HG03196 (cell line): ENCODE data around the gene ZNF524.

Experiments
- ATAC-seq: cut with Tn5 transposase; IDR thresholded peaks from one replicate; pipeline ENCODE4 v1.9.1; 2021; ENCODE audit not compliant: unreplicated experiment

ZNF524 gene

DNA sequence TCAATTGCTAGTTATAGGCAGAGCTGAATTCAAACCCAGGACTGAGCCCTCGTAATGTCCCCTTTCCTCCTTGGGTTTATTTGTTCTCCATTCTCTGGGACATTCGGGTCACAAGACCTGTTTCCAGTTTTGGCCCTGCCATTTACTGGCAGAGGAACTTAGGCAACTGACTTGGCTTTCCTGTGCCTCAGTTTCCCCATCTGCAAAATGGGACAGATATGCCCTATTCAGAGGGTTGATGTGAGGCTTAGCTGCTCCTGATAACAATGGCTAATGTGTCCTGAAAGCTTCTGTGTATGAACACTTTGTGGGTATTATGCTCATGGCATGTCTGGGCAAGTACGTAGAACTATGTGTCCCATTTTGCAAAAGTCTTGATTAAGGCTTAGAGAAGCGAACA, 996 bp downstream of the ZNF524 start:
- ATAC-seq, result no peak

GRCh38 chr19:55602104-55603001, 2.3 kb downstream of the ZNF524 start:
- no peak for ATAC-seq

- no peak for ATAC-seq
Observed at GRCh38 chr19:55603115-55603514, 3.0 kb downstream of the ZNF524 start.

- ATAC-seq, result no peak
Observed at GRCh38 chr19:55603581-55604292, 3.6 kb downstream of the ZNF524 start.

DNA sequence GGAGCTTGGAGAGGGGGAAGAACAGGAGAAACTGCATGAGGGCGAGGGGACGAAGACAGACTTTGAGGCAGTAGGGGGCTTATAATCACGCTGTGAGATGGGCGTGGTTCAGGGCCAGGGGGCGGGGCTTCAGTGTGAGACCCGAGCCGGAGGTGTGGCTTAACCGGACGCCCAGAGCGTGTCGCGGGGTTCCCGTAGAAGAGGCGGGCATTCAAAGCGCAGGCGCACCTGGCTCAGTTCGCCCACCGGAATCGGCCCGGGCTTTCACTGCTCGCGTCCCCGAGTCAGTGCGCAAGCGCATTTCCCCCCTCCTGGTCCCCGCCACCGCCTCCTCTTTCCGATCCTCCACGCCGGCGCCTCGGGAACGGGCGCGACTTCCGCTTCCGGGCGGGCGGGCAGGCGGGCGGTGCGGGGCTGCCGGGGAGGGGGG, 5.1 kb downstream of the ZNF524 start:
- peak; percentile 62 for ATAC-seq

GRCh38 chr19:55605637-55606470, 5.8 kb downstream of the ZNF524 start, which contains the start of gene ZNF865:
TSS of gene ZNF865 (plus strand) at chr19:55605647. CDS start at chr19:55613619, 7,972 bp downstream.
- peak; percentile 34 for ATAC-seq

DNA sequence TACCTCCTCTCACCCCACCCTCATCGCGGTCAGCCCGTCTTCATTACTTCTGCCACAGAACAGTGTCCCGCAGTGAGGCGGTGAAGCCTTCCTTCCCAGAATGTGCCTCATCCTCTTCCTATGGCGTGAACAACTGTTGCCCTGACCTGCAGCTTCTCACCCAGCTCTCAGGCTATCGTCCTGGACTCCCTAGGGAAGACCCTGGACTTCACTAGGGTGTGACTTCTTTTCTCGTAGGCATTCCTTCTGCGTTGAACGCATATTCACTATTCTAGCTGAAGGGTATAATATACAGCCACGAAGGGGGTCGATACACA, 6.3 kb downstream of the ZNF524 start:
- ATAC-seq, result no peak

DNA sequence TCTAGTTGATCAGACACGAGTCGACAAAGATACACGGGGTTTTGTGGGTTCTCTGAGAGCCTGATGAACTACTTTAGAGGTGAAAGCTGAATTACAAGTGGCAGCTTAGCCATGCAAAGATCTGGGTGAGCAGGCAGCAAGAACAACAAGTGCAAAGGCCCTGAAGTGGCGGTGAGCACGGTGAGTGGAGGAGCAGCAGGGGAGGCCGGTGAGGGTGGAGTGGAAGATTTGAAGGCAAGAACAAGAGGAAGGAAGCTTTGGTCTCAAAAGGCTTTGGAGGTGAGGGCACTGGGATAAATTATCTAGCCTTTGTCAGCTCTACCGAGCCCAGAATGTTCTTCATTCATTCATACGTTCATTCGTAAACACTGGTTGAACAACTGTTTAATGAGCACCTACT, 6.7 kb downstream of the ZNF524 start:
- no peak for ATAC-seq

DNA sequence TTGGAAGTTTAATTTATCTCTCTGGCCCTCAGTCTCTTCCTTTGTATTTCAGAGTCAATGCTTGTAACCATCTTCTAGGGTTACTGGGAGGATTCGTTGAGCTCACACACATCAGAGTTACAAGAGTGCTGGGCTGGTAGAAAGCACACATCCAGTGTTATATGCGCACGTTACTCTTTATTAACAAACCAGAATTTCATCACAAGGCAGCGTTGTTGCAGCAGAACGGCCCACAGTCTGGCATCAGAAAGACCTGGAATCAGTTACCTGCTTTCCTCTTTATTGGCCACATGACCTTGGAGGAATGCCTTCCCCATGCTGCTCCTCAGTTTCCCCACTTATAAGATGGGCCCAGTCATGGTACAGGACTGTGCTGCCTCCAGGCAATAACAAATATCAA, 9.2 kb downstream of the ZNF524 start:
- no peak for ATAC-seq

DNA sequence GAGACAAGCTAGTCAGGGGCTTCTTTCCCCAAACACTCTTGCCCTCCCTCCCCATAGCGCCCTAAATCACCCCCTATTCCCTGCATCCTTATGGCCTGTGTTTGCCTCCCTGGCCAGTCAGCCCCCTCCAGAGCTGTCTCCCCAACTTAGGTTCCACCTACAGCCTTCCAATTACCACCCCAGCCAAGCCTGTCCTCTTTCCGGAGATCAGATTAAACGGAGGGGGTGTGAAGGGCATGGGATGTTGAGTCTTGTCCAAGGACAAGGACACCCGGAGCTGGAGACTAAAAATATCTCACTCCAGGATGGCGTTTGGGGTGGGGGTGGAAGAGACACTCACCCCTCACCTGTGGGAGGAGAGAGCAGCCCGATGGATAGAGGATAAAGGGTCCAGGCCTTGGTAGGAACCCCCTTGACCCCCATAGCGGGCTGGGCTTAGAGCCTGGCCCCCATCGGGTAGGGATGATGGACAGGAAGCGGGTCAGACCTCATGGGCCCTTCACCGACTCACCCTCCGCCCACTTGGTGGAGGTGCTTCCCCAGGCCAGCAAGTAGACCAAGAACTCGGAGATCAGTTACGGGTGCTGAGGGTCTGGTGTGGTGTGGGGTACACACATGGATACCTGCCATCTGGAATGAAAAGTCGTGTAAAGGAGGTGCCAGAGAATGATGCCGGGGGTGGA, 11.4 kb downstream of the ZNF524 start:
- no peak for ATAC-seq

- ATAC-seq, result no peak
Observed at GRCh38 chr19:55611983-55612645, 12.0 kb downstream of the ZNF524 start.

DNA sequence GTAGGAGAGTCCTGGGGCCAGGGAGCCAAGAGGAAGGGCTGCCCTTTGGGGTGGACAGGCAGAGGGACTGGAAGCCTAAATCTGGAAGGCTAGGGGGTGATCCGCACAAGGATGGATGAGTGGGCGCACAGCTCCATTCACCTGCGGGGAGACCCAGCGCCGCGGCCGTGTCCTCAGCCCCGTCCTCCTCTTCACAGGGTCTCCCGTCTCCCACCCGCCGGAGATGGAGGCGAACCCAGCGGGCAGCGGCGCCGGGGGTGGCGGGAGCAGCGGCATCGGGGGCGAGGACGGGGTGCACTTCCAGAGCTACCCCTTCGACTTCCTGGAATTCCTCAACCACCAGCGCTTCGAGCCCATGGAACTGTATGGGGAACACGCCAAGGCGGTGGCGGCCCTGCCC, 13.3 kb downstream of the ZNF524 start:
- no peak for ATAC-seq

DNA sequence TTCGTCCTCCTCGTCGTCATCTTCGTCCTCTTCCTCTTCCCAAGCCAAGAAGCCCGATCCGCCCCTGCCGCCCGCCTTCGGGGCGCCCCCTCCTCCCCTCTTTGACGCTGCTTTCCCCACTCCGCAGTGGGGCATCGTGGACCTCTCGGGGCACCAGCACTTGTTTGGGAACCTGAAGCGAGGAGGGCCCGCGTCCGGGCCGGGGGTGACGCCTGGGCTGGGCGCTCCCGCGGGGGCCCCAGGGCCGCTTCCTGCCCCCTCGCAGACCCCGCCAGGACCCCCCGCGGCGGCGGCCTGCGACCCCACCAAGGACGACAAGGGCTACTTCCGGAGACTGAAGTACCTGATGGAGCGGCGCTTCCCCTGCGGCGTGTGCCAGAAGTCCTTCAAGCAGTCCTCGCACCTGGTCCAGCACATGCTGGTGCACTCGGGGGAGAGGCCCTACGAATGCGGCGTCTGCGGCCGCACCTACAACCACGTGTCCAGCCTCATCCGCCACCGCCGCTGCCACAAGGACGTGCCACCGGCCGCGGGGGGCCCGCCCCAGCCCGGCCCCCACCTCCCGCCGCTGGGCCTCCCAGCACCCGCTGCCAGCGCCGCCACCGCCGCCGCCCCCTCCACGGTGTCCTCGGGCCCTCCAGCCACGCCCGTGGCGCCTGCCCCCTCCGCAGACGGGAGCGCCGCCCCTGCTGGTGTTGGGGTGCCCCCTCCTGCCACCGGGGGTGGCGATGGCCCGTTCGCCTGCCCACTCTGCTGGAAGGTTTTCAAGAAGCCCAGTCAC, 14.0 kb downstream of the ZNF524 start:
- ATAC-seq, result no peak

GRCh38 chr19:55614711-55615542, 14.8 kb downstream of the ZNF524 start:
- ATAC-seq, result no peak

DNA sequence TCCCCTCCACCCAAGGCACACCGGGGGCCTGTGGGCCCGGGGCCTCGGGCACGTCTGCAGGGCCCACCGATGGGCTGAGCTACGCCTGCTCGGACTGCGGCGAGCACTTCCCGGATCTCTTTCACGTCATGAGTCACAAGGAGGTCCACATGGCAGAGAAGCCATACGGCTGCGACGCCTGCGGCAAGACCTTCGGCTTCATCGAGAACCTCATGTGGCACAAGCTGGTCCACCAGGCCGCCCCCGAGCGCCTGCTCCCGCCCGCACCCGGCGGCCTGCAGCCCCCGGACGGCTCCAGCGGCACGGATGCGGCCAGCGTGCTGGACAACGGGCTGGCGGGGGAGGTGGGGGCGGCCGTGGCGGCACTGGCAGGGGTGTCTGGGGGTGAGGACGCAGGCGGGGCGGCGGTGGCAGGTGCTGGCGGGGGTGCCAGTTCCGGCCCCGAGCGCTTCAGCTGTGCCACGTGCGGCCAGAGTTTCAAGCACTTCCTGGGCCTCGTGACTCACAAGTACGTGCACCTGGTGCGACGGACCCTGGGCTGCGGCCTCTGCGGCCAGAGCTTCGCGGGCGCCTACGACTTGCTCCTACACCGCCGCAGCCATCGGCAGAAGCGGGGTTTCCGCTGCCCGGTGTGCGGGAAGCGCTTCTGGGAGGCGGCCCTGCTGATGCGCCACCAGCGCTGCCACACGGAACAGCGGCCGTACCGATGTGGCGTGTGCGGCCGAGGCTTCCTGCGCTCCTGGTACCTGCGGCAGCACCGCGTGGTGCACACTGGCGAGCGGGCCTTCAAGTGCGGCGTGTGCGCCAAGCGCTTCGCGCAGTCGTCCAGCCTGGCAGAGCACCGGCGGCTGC, 15.7 kb downstream of the ZNF524 start:
- no peak for ATAC-seq

GRCh38 chr19:55616395-55616875, 16.3 kb downstream of the ZNF524 start:
- ATAC-seq, result no peak

DNA sequence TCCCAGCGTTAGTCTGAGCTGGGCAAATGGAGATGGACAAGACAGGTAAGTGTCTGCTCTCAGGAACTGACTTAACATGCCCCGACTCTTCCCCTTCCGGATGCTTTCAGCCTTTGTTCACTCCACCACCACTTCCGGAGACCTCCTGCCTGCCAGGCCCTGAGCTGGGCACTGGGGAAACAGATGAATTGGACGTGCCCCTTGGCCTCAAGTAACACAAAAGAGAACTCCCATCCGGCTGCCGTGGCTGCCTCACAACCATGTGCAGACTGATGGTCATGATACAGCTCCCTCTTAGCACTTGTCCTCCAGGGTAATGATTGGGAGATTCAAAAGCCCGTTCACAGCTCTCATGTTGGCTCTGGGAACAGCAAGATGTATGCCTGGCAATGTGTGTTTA, 17.3 kb downstream of the ZNF524 start:
- ATAC-seq, result no peak

- no peak for ATAC-seq
Observed at GRCh38 chr19:55618426-55618825, 18.3 kb downstream of the ZNF524 start.
